T-helper 2 cell treated with Interferon-gamma antibody and Interleukin-4, amounts not matched to agents 5 μg/mL and 100 μg/mL, for 36 hours (primary cell): ENCODE measurements around the gene RXRG.
A peak's percentile ranks its signal among the peaks of the same experiment; 100 is the strongest.

Source experiments
- DNase-seq: peaks from one replicate; pipeline ENCODE4 v3.0.0; 2021; ENCODE audit warnings: low spot score
- H3K27ac Mint-ChIP-seq: one replicate; pipeline ENCODE4 v1.8.0; 2021; ENCODE audit warnings: mild to moderate bottlenecking, mixed read lengths
- H3K27me3 Mint-ChIP-seq: one replicate; pipeline ENCODE4 v1.8.0; 2021; ENCODE audit warnings: low read depth, mixed read lengths
- H3K36me3 Mint-ChIP-seq: one replicate; pipeline ENCODE4 v1.8.0; 2021; ENCODE audit warnings: low read depth, mixed read lengths
- H3K4me1 Mint-ChIP-seq: one replicate; pipeline ENCODE4 v1.8.0; 2021; ENCODE audit warnings: low read depth, mixed read lengths
- H3K4me3 Mint-ChIP-seq: one replicate; pipeline ENCODE4 v1.8.0; 2022; ENCODE audit warnings: mild to moderate bottlenecking, moderate library complexity, mixed read lengths
- H3K9me3 Mint-ChIP-seq: one replicate; pipeline ENCODE4 v1.8.0; 2021; ENCODE audit warnings: mixed read lengths

Gene RXRG

GRCh38 chr1:165441166-165441880, 3.6 kb downstream of the RXRG start:
- DNase-seq = no peak
- Mint-ChIP-seq H3K27me3 (peaks cover 34% of the 10 kb centered on the region), H3K36me3 (no peaks in the 10 kb centered on the region), H3K9me3 (no peaks in the 10 kb centered on the region), H3K4me3 (no peak overlapping the region), H3K27ac (no peak overlapping the region), H3K4me1 (peaks cover 2% of the 10 kb centered on the region)

- H3K9me3 Mint-ChIP-seq = no peaks in the 10 kb centered on the region
- peaks cover 2% of the 10 kb centered on the region for H3K4me1 Mint-ChIP-seq
- no peak overlapping the region for H3K4me3 Mint-ChIP-seq
- peaks cover 36% of the 10 kb centered on the region for H3K27me3 Mint-ChIP-seq
- no peak overlapping the region for H3K27ac Mint-ChIP-seq
- no peaks in the 10 kb centered on the region for H3K36me3 Mint-ChIP-seq
- no peak for DNase-seq
These were observed 5.6 kb downstream of the RXRG start for GRCh38 chr1:165439330-165439729.

- H3K27me3 Mint-ChIP-seq = peaks cover 34% of the 10 kb centered on the region
- H3K36me3 Mint-ChIP-seq = no peaks in the 10 kb centered on the region
- H3K4me1 Mint-ChIP-seq = no peaks in the 10 kb centered on the region
- H3K4me3 Mint-ChIP-seq = no peak overlapping the region
- H3K9me3 Mint-ChIP-seq = no peaks in the 10 kb centered on the region
- no peak for DNase-seq
- H3K27ac Mint-ChIP-seq = no peak overlapping the region
These were observed 7.9 kb downstream of the RXRG start for GRCh38 chr1:165436994-165437393.

GRCh38 chr1:165435801-165436200, 9.1 kb downstream of the RXRG start:
- Mint-ChIP-seq H3K4me3 (no peak overlapping the region), H3K9me3 (no peaks in the 10 kb centered on the region), H3K27me3 (peaks cover 22% of the 10 kb centered on the region), H3K4me1 (no peaks in the 10 kb centered on the region), H3K36me3 (no peaks in the 10 kb centered on the region), H3K27ac (no peak overlapping the region)
- no peak for DNase-seq

GRCh38 chr1:165434281-165434680, 10.6 kb downstream of the RXRG start:
- Mint-ChIP-seq H3K4me1 (no peaks in the 10 kb centered on the region), H3K36me3 (no peaks in the 10 kb centered on the region), H3K4me3 (no peak overlapping the region), H3K27ac (no peak overlapping the region), H3K27me3 (peaks cover 12% of the 10 kb centered on the region), H3K9me3 (no peaks in the 10 kb centered on the region)
- no peak for DNase-seq

- Mint-ChIP-seq H3K4me1 (no peaks in the 10 kb centered on the region), H3K4me3 (no peak overlapping the region), H3K36me3 (no peaks in the 10 kb centered on the region), H3K27ac (no peak overlapping the region), H3K27me3 (peaks cover 5% of the 10 kb centered on the region), H3K9me3 (no peaks in the 10 kb centered on the region)
- no peak for DNase-seq
These were observed 13.8 kb downstream of the RXRG start for GRCh38 chr1:165431079-165431478.

GRCh38 chr1:165426745-165427144, 18.2 kb downstream of the RXRG start:
- no peaks in the 10 kb centered on the region for H3K9me3 Mint-ChIP-seq
- no peaks in the 10 kb centered on the region for H3K36me3 Mint-ChIP-seq
- no peak overlapping the region for H3K27ac Mint-ChIP-seq
- no peaks in the 10 kb centered on the region for H3K27me3 Mint-ChIP-seq
- peaks cover 19% of the 10 kb centered on the region for H3K4me1 Mint-ChIP-seq
- H3K4me3 Mint-ChIP-seq = no peak overlapping the region
- no peak for DNase-seq

- H3K4me3 Mint-ChIP-seq = no peak overlapping the region
- H3K27me3 Mint-ChIP-seq = peaks cover 3% of the 10 kb centered on the region
- H3K27ac Mint-ChIP-seq = no peak overlapping the region
- H3K36me3 Mint-ChIP-seq = no peaks in the 10 kb centered on the region
- peaks cover 19% of the 10 kb centered on the region for H3K4me1 Mint-ChIP-seq
- H3K9me3 Mint-ChIP-seq = no peaks in the 10 kb centered on the region
- no peak for DNase-seq
These were observed 19.3 kb downstream of the RXRG start for GRCh38 chr1:165425621-165426020.

- DNase-seq = no peak
- Mint-ChIP-seq H3K4me3 (peak overlapping the region; percentile 81), H3K27ac (peak overlapping the region; percentile 79), H3K27me3 (peaks cover 12% of the 10 kb centered on the region), H3K9me3 (no peaks in the 10 kb centered on the region), H3K4me1 (peaks cover 19% of the 10 kb centered on the region), H3K36me3 (no peaks in the 10 kb centered on the region)
These were observed 20.3 kb downstream of the RXRG start for GRCh38 chr1:165424454-165425216.

GRCh38 chr1:165423136-165423535, 21.8 kb downstream of the RXRG start:
- H3K27me3 Mint-ChIP-seq = peaks cover 21% of the 10 kb centered on the region
- H3K4me3 Mint-ChIP-seq = no peak overlapping the region
- H3K27ac Mint-ChIP-seq = no peak overlapping the region
- no peaks in the 10 kb centered on the region for H3K9me3 Mint-ChIP-seq
- DNase-seq = no peak
- H3K4me1 Mint-ChIP-seq = peaks cover 19% of the 10 kb centered on the region
- no peaks in the 10 kb centered on the region for H3K36me3 Mint-ChIP-seq

- no peak overlapping the region for H3K4me3 Mint-ChIP-seq
- H3K9me3 Mint-ChIP-seq = no peaks in the 10 kb centered on the region
- H3K27me3 Mint-ChIP-seq = peaks cover 36% of the 10 kb centered on the region
- no peaks in the 10 kb centered on the region for H3K36me3 Mint-ChIP-seq
- peaks cover 19% of the 10 kb centered on the region for H3K4me1 Mint-ChIP-seq
- no peak overlapping the region for H3K27ac Mint-ChIP-seq
- DNase-seq = no peak
These were observed 24.3 kb downstream of the RXRG start for GRCh38 chr1:165420655-165421054.

- H3K27ac Mint-ChIP-seq = no peak overlapping the region
- peaks cover 11% of the 10 kb centered on the region for H3K4me1 Mint-ChIP-seq
- DNase-seq = no peak
- H3K4me3 Mint-ChIP-seq = no peak overlapping the region
- H3K27me3 Mint-ChIP-seq = peaks cover 44% of the 10 kb centered on the region
- no peaks in the 10 kb centered on the region for H3K36me3 Mint-ChIP-seq
- H3K9me3 Mint-ChIP-seq = no peaks in the 10 kb centered on the region
These were observed 25.1 kb downstream of the RXRG start for GRCh38 chr1:165419839-165420238.

- Mint-ChIP-seq H3K27ac (no peak overlapping the region), H3K4me1 (no peaks in the 10 kb centered on the region), H3K9me3 (no peaks in the 10 kb centered on the region), H3K36me3 (no peaks in the 10 kb centered on the region), H3K27me3 (peaks cover 52% of the 10 kb centered on the region), H3K4me3 (no peak overlapping the region)
- DNase-seq = no peak
These were observed 26.7 kb downstream of the RXRG start for GRCh38 chr1:165418195-165418594.

GRCh38 chr1:165416876-165417275, 28.1 kb downstream of the RXRG start:
- H3K36me3 Mint-ChIP-seq = no peaks in the 10 kb centered on the region
- H3K9me3 Mint-ChIP-seq = no peaks in the 10 kb centered on the region
- H3K4me1 Mint-ChIP-seq = no peaks in the 10 kb centered on the region
- no peak overlapping the region for H3K27ac Mint-ChIP-seq
- H3K4me3 Mint-ChIP-seq = no peak overlapping the region
- peaks cover 52% of the 10 kb centered on the region for H3K27me3 Mint-ChIP-seq
- DNase-seq = no peak
